Measurements from ENCODE around the gene SH3PXD2A. TPM values are rescaled to one million over a fixed set of nuclear protein-coding genes. Genes with fewer than 3 reads are reported as not detected.
A peak's percentile ranks its signal among the peaks of the same experiment; 100 is the strongest.

SH3PXD2A gene
- total RNA-seq, 1 donor from 2014 or later, result 17.3 TPM

DNA sequence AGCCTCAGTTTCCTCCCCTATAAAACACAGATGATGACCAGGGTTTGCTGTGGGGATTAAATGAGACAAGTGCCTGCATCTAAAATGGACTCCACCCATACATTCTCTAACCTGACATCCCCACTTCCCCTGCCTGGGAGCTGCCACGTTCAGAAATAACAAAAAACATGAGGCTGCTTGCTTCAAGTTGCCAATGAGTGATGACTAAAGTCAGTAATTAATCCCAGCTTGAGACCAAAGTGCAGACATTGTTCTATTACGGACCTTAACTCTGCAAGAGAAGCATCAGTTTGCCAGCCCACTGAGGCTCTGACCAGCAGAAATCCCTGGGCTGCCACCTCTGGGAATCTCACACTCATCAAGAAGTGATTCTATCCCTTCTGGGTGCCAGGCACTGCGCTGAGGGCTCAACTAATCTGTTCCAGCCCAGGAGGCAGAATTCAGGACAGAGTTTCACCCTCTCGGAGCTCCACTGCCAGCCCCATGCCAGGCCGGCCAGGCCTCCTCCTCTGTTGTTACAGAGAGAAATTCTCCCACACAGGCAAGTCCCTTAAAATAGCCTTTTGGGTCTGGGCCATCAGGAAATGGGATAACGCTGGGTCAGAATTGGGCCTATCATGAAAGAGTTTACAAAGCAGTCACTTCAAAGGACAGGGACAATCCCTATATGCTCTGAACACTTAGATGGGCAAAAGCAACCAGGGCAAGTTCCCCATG, 11.4 kb downstream of the SH3PXD2A start:
- DNase-seq (ENCODE audit: low read depth) (peak; percentile 42), FAIRE-seq (peak; percentile 45)
- Histone ChIP-seq H3K4me3 (ENCODE audit: insufficient read depth, low read depth, low read length) (no peak overlapping the region), H3K9ac (ENCODE audit: low read length) (no peak overlapping the region), H3K27me3 (ENCODE audit: insufficient read depth, low read length) (no peaks in the 10 kb centered on the region), H3K27ac (ENCODE audit: low read depth, low read length) (no peak overlapping the region), H3K4me2 (ENCODE audit: low read length) (peak overlapping the region; percentile 25), H3K4me1 (ENCODE audit: insufficient read depth, low read length) (peaks cover 12% of the 10 kb centered on the region), H4K20me1 (ENCODE audit: insufficient read depth, low read length) (peaks cover 24% of the 10 kb centered on the region), H2AFZ (ENCODE audit: low read depth, low read length) (no peak overlapping the region), H3K79me2 (ENCODE audit: insufficient read depth, low read length) (peaks cover 22% of the 10 kb centered on the region), H3K36me3 (ENCODE audit: insufficient read depth, low read length) (no peaks in the 10 kb centered on the region), H3K9me3 (ENCODE audit: insufficient read depth, low read depth, low read length) (no peaks in the 10 kb centered on the region)
- no peak overlapping the region for H3K4me3 Mint-ChIP-seq (ENCODE audit: unreplicated experiment)
- H3K4me1 Mint-ChIP-seq (ENCODE audit: low read depth, unreplicated experiment), result peaks cover 6% of the 10 kb centered on the region
- TF ChIP-seq, protein P1, sequence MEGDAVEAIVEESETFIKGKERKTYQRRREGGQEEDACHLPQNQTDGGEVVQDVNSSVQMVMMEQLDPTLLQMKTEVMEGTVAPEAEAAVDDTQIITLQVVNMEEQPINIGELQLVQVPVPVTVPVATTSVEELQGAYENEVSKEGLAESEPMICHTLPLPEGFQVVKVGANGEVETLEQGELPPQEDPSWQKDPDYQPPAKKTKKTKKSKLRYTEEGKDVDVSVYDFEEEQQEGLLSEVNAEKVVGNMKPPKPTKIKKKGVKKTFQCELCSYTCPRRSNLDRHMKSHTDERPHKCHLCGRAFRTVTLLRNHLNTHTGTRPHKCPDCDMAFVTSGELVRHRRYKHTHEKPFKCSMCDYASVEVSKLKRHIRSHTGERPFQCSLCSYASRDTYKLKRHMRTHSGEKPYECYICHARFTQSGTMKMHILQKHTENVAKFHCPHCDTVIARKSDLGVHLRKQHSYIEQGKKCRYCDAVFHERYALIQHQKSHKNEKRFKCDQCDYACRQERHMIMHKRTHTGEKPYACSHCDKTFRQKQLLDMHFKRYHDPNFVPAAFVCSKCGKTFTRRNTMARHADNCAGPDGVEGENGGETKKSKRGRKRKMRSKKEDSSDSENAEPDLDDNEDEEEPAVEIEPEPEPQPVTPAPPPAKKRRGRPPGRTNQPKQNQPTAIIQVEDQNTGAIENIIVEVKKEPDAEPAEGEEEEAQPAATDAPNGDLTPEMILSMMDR (IDR thresholded peaks at IDR 0.05; ENCODE audit: insufficient read depth, low read depth, low read length), result no peak
- no peak for TF ChIP-seq EZH2 (IDR thresholded peaks at IDR 0.05; ENCODE audit: insufficient read depth, low read length)
- H3K9me3 Mint-ChIP-seq (ENCODE audit: unreplicated experiment), result no peaks in the 10 kb centered on the region
- H3K36me3 Mint-ChIP-seq (ENCODE audit: low read depth, unreplicated experiment), result peaks cover 4% of the 10 kb centered on the region
- no peak overlapping the region for H3K27ac Mint-ChIP-seq (ENCODE audit: unreplicated experiment)
- H3K27me3 Mint-ChIP-seq (ENCODE audit: low read depth, unreplicated experiment), result no peaks in the 10 kb centered on the region

DNA sequence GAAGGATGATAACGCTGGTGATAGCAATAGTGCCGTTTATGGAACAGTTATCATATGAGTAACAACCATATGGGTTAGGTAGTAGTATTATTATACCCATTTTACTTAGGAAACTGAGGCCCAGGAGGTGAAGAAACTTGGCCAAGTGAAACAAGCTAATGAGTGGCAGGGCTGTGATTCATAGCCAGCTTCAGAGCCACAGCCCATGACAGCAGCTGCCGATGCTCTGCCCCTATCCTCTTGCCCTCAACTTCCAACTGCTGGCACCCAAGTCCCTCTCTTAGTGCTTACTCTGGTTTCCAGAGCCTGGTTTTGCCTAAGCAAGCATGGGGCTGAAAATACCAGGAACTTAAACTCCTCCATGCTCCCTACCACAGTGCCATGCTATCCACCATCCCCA, 12.3 kb downstream of the SH3PXD2A start:
- Mint-ChIP-seq H3K27me3 (ENCODE audit: low read depth, unreplicated experiment) (no peaks in the 10 kb centered on the region), H3K4me3 (ENCODE audit: unreplicated experiment) (no peak overlapping the region), H3K4me1 (ENCODE audit: low read depth, unreplicated experiment) (peaks cover 9% of the 10 kb centered on the region), H3K9me3 (ENCODE audit: unreplicated experiment) (no peaks in the 10 kb centered on the region), H3K36me3 (ENCODE audit: low read depth, unreplicated experiment) (peaks cover 4% of the 10 kb centered on the region), H3K27ac (ENCODE audit: unreplicated experiment) (no peak overlapping the region)
- H3K4me1 ChIP-seq (ENCODE audit: insufficient read depth, low read length), result peaks cover 12% of the 10 kb centered on the region
- H3K27me3 ChIP-seq (ENCODE audit: insufficient read depth, low read length), result no peaks in the 10 kb centered on the region
- no peak for FAIRE-seq
- H4K20me1 ChIP-seq (ENCODE audit: insufficient read depth, low read length), result peaks cover 29% of the 10 kb centered on the region
- no peak overlapping the region for H3K4me3 ChIP-seq (ENCODE audit: insufficient read depth, low read depth, low read length)
- no peak overlapping the region for H2AFZ ChIP-seq (ENCODE audit: low read depth, low read length)
- H3K27ac ChIP-seq (ENCODE audit: low read depth, low read length), result no peak overlapping the region
- H3K36me3 ChIP-seq (ENCODE audit: insufficient read depth, low read length), result no peaks in the 10 kb centered on the region
- TF ChIP-seq, protein P1 (IDR thresholded peaks at IDR 0.05; ENCODE audit: insufficient read depth, low read depth, low read length), result no peak
- TF ChIP-seq EZH2 (IDR thresholded peaks at IDR 0.05; ENCODE audit: insufficient read depth, low read length), result no peak
- H3K9ac ChIP-seq (ENCODE audit: low read length), result no peak overlapping the region
- no peaks in the 10 kb centered on the region for H3K9me3 ChIP-seq (ENCODE audit: insufficient read depth, low read depth, low read length)
- no peak overlapping the region for H3K4me2 ChIP-seq (ENCODE audit: low read length)
- DNase-seq (ENCODE audit: low read depth), result no peak
- peaks cover 20% of the 10 kb centered on the region for H3K79me2 ChIP-seq (ENCODE audit: insufficient read depth, low read length)

DNA sequence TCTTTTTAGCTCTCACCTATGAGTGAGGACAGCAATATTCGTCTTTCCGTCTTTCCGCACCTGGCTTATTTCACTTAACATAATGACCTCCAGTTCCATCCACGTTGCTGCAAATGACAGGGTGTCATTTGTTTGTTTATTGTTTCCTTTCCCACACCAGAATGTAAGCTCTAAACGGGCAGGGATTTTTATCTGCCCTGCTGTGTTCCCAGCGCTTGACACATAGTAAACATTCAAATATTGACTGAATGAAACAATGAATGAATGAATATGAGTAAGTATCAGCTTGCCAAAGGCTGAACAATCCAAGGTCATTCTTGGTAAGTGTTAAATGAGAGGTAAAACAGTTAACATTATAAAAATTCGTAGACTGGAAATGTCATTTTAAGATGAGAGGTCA, 12.8 kb downstream of the SH3PXD2A start:
- Mint-ChIP-seq H3K4me3 (ENCODE audit: unreplicated experiment) (no peak overlapping the region), H3K27me3 (ENCODE audit: low read depth, unreplicated experiment) (no peaks in the 10 kb centered on the region), H3K9me3 (ENCODE audit: unreplicated experiment) (no peaks in the 10 kb centered on the region), H3K27ac (ENCODE audit: unreplicated experiment) (no peak overlapping the region), H3K36me3 (ENCODE audit: low read depth, unreplicated experiment) (peaks cover 4% of the 10 kb centered on the region), H3K4me1 (ENCODE audit: low read depth, unreplicated experiment) (peaks cover 9% of the 10 kb centered on the region)
- no peak for FAIRE-seq
- Histone ChIP-seq H3K36me3 (ENCODE audit: insufficient read depth, low read length) (no peaks in the 10 kb centered on the region), H3K4me1 (ENCODE audit: insufficient read depth, low read length) (peaks cover 12% of the 10 kb centered on the region), H3K9me3 (ENCODE audit: insufficient read depth, low read depth, low read length) (no peaks in the 10 kb centered on the region), H3K79me2 (ENCODE audit: insufficient read depth, low read length) (peaks cover 21% of the 10 kb centered on the region), H3K4me3 (ENCODE audit: insufficient read depth, low read depth, low read length) (no peak overlapping the region), H3K4me2 (ENCODE audit: low read length) (no peak overlapping the region), H3K9ac (ENCODE audit: low read length) (no peak overlapping the region), H3K27me3 (ENCODE audit: insufficient read depth, low read length) (no peaks in the 10 kb centered on the region), H2AFZ (ENCODE audit: low read depth, low read length) (no peak overlapping the region), H4K20me1 (ENCODE audit: insufficient read depth, low read length) (peaks cover 29% of the 10 kb centered on the region), H3K27ac (ENCODE audit: low read depth, low read length) (no peak overlapping the region)
- DNase-seq (ENCODE audit: low read depth), result no peak
- TF ChIP-seq EZH2 (IDR thresholded peaks at IDR 0.05; ENCODE audit: insufficient read depth, low read length), result no peak
- TF ChIP-seq, protein P1 (IDR thresholded peaks at IDR 0.05; ENCODE audit: insufficient read depth, low read depth, low read length), result no peak
